H1 (cell line): ENCODE measurements around the gene PLD6. TPM values are rescaled to one million over a fixed set of nuclear protein-coding genes. Genes with fewer than 3 reads are reported as not detected.

ENCODE experiments used
- KDM4A ChIP-seq: IDR thresholded peaks from one replicate; pipeline ENCODE4 v1.7.1; 2012; ENCODE audit warnings: low read depth, mild to moderate bottlenecking, moderate library complexity, low read length, inconsistent platforms; ENCODE audit not compliant: severe bottlenecking
- YY1 ChIP-seq: IDR thresholded peaks from 2 replicates; pipeline ENCODE4 v1.6.1; 2011; ENCODE audit warnings: low read depth, mild to moderate bottlenecking, low read length
- polyA plus RNA-seq, 7 experiments: library from polyadenylated mRNA; depleted of rRNA in 3 of 7; stranded (reverse) in 5 of 7; unstranded in 2 of 7; fragments of >200 nt in 5 of 7; fragments of 200-250 nt in 2 of 7; gene quantifications; 1 replicate in 5 of 7; 2 replicates in 1 of 7; 4 replicates in 1 of 7; pipeline versions ENCODE4 v1.2.1 to v1.2.3, GENCODE V29; 2011 to 2013; ENCODE audit warnings: missing spikeins in 2 of 7, mixed read lengths in 2 of 7
- total RNA-seq: library from RNA; stranded (reverse); fragmentation: NEBNext Ultra II Directional; extraction: Animal tissue kit (Norgen Biotek cat#: 25700); gene quantifications from 2 replicates; pipeline ENCODE4 v1.2.1, GENCODE V29; 2021
- TF ChIP-seq, protein P1 (sequence below), 3 experiments: IDR thresholded peaks; 1 replicate in 2 of 3; 2 replicates in 1 of 3; pipeline versions ENCODE4 v1.5.1 to v1.6.1; 2011; ENCODE audit warnings: low read length in 3 of 3, mild to moderate bottlenecking in 3 of 3, inconsistent platforms in 2 of 3, low read depth in 1 of 3, moderate library complexity in 1 of 3; ENCODE audit not compliant: insufficient read depth in 1 of 3; ENCODE audit errors: control extremely low read depth in 1 of 3

The PLD6 gene
- total and polyA plus RNA-seq, 2 of the 8 experiments (the other 6 are each of a cell fraction or from before 2014, with no cell fraction given): 0.20 to 0.22 TPM

GRCh38 chr17:17161759-17162158 is 44.4 kb downstream of the PLD6 start (continued):
- no peak for TF ChIP-seq YY1
- TF ChIP-seq, protein P1, sequence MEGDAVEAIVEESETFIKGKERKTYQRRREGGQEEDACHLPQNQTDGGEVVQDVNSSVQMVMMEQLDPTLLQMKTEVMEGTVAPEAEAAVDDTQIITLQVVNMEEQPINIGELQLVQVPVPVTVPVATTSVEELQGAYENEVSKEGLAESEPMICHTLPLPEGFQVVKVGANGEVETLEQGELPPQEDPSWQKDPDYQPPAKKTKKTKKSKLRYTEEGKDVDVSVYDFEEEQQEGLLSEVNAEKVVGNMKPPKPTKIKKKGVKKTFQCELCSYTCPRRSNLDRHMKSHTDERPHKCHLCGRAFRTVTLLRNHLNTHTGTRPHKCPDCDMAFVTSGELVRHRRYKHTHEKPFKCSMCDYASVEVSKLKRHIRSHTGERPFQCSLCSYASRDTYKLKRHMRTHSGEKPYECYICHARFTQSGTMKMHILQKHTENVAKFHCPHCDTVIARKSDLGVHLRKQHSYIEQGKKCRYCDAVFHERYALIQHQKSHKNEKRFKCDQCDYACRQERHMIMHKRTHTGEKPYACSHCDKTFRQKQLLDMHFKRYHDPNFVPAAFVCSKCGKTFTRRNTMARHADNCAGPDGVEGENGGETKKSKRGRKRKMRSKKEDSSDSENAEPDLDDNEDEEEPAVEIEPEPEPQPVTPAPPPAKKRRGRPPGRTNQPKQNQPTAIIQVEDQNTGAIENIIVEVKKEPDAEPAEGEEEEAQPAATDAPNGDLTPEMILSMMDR (IDR thresholded peaks at IDR 0.05; ENCODE audit: control extremely low read depth in 1 of 3, insufficient read depth in 1 of 3, low read depth in 1 of 3, low read length in 3 of 3): no peak
- no peak for TF ChIP-seq KDM4A
